Measurements from ENCODE around the gene PIAS1. TPM values are rescaled to one million over a fixed set of nuclear protein-coding genes. Genes with fewer than 3 reads are reported as not detected.

PIAS1 gene
- total RNA-seq, 1 donor from 2014 or later, result 40.6 TPM

DNA sequence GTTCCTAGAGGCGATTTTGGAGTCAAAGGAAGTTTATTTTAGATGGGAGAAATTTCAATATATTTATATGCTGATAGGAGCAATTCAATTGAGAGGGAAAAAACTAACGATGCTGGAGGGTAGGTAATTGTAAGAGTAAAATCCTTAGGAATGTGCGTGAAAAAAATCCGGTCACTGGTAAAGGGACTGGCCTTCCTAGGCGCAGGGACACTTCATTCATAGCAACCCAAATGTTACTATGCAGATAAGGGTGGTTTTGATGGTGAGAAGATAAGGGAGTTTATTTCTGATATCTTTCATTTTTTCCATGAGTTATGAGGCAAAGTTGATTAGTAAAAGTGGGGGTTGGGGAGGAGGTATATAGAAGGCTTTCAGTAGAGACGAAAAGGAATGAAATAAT is 1.1 kb upstream of the PIAS1 start:
- H3K4me3 Mint-ChIP-seq (ENCODE audit: unreplicated experiment), result no peak overlapping the region
- H3K9me3 Mint-ChIP-seq (ENCODE audit: unreplicated experiment), result no peaks in the 10 kb centered on the region
- DNase-seq (ENCODE audit: extremely low spot score, unreplicated experiment), result no peak
- H3K4me1 Mint-ChIP-seq (ENCODE audit: unreplicated experiment), result peaks cover 27% of the 10 kb centered on the region
- TF ChIP-seq CTCF (IDR thresholded peaks at IDR 0.05), result no peak
- no peaks in the 10 kb centered on the region for H3K36me3 Mint-ChIP-seq (ENCODE audit: unreplicated experiment)
- no peak overlapping the region for H3K27ac Mint-ChIP-seq (ENCODE audit: unreplicated experiment)
- H3K27me3 Mint-ChIP-seq (ENCODE audit: unreplicated experiment), result no peaks in the 10 kb centered on the region

DNA sequence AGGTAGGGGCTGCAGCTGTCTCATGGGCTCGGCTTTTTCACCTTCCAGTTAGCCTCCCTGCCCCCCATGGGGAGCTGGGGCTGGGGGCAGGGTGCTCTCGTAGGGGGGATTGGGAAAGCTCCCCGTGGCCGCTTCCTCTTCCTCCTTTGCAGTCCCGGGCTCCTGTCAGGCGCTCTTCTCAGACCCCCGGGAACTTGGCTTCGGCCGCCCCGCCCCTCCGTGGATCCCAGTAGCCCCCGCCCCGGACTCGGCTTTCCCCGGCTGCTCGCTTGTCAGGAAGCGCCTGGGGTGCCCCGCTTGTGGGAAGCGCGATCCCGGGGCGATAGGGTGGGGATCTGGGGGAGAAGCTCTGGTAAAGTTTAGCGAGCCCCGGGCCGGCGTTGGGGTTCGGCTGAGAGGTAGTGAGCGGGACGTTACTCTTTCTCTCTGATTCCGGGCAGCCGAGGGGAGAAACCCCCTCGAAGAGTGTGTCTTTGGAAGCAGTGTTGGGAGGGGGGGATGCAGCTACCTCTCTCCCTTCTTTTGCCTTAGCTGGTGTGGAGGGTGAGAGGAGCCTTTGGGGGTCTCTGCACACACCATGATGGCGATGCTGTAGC is 611 bp downstream of the PIAS1 start:
- H3K27me3 Mint-ChIP-seq (ENCODE audit: unreplicated experiment), result no peaks in the 10 kb centered on the region
- no peaks in the 10 kb centered on the region for H3K36me3 Mint-ChIP-seq (ENCODE audit: unreplicated experiment)
- DNase-seq (ENCODE audit: extremely low spot score, unreplicated experiment), result peak; percentile 89
- TF ChIP-seq CTCF (IDR thresholded peaks at IDR 0.05), result no peak
- H3K4me1 Mint-ChIP-seq (ENCODE audit: unreplicated experiment), result peaks cover 34% of the 10 kb centered on the region
- H3K9me3 Mint-ChIP-seq (ENCODE audit: unreplicated experiment), result no peaks in the 10 kb centered on the region
- H3K4me3 Mint-ChIP-seq (ENCODE audit: unreplicated experiment), result peak overlapping the region; percentile 86
- peak overlapping the region; percentile 84 for H3K27ac Mint-ChIP-seq (ENCODE audit: unreplicated experiment)

DNA sequence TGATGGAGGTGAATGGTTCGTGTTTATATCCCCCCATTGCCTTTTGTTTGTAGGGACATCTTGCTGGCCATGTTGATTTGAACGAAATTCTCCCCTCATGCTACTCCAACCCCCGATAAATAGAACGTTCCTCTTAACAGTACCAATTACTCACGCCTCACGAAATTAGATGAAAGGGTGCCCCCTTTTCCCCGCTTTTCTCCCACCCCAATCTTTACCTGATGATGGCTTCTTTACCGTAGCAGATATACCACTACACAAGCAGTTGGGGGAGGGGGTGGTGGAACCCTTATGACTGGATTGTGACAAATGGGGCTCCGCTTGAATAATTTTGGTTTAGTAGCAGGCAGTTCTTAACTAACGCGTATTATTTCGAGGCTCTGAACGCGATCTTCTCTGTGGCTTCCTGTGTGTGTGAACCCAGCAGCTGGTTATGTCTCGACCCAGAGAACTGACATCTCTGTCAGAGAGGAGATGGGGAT is 1.1 kb downstream of the PIAS1 start:
- Mint-ChIP-seq H3K9me3 (ENCODE audit: unreplicated experiment) (no peaks in the 10 kb centered on the region), H3K27me3 (ENCODE audit: unreplicated experiment) (no peaks in the 10 kb centered on the region), H3K27ac (ENCODE audit: unreplicated experiment) (peak overlapping the region; percentile 84), H3K36me3 (ENCODE audit: unreplicated experiment) (no peaks in the 10 kb centered on the region), H3K4me1 (ENCODE audit: unreplicated experiment) (peaks cover 34% of the 10 kb centered on the region), H3K4me3 (ENCODE audit: unreplicated experiment) (peak overlapping the region; percentile 86)
- DNase-seq (ENCODE audit: extremely low spot score, unreplicated experiment), result no peak
- no peak for TF ChIP-seq CTCF (IDR thresholded peaks at IDR 0.05)

DNA sequence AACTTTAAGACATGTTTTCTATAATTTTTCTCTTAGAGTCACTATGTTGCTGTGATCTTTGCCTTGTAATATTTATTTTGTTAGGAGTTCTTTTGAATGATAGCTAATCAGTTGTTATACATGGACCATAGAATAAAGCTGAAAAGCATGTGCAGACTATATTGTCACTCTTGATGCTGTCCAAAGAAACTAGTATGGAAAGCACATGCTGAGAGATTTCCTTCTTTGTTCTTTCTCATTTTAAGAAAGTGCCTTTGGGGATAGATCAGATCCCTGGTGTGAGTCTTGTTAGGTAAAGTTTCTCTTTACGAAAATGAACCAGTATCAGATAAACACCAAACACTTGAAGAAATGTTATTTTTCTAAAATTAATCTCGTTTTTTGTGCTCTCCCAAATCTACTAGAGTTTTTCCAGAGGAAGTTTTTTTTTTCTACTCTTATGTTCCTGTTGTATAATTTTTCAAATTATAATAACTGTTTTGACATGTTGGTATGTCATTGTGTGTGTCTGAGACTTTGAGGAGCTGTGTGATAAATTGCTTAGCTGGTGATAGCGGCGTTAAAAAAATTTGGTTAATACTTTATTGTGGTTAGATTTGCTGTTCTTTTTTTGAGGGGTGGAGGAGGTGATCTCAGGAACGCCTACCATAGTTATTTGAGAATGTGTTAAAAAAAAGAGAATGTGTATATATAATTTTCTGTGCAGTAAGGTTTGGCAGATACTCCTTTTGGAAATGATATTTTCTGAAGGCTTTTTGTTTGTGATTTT is 2.2 kb downstream of the PIAS1 start:
- peak overlapping the region; percentile 86 for H3K4me3 Mint-ChIP-seq (ENCODE audit: unreplicated experiment)
- DNase-seq (ENCODE audit: extremely low spot score, unreplicated experiment), result no peak
- no peaks in the 10 kb centered on the region for H3K27me3 Mint-ChIP-seq (ENCODE audit: unreplicated experiment)
- peak overlapping the region; percentile 70 for H3K27ac Mint-ChIP-seq (ENCODE audit: unreplicated experiment)
- H3K9me3 Mint-ChIP-seq (ENCODE audit: unreplicated experiment), result no peaks in the 10 kb centered on the region
- H3K36me3 Mint-ChIP-seq (ENCODE audit: unreplicated experiment), result no peaks in the 10 kb centered on the region
- TF ChIP-seq CTCF (IDR thresholded peaks at IDR 0.05), result no peak
- H3K4me1 Mint-ChIP-seq (ENCODE audit: unreplicated experiment), result peaks cover 35% of the 10 kb centered on the region

- Mint-ChIP-seq H3K9me3 (ENCODE audit: unreplicated experiment) (no peaks in the 10 kb centered on the region), H3K27me3 (ENCODE audit: unreplicated experiment) (no peaks in the 10 kb centered on the region), H3K27ac (ENCODE audit: unreplicated experiment) (peak overlapping the region; percentile 32), H3K4me1 (ENCODE audit: unreplicated experiment) (peaks cover 41% of the 10 kb centered on the region), H3K36me3 (ENCODE audit: unreplicated experiment) (no peaks in the 10 kb centered on the region), H3K4me3 (ENCODE audit: unreplicated experiment) (peak overlapping the region; percentile 86)
- DNase-seq (ENCODE audit: extremely low spot score, unreplicated experiment), result no peak
- no peak for TF ChIP-seq CTCF (IDR thresholded peaks at IDR 0.05)
These were observed 2.9 kb downstream of the PIAS1 start for GRCh38 chr15:68057034-68057433.
